ENCODE measurements around the gene ZCCHC12.
A peak's percentile ranks its signal among the peaks of the same experiment; 100 is the strongest.

Gene ZCCHC12

GRCh38 chrX:118867251-118867650 lies 43.6 kb downstream of the ZCCHC12 start:
- DNase-seq (ENCODE audit: low spot score): no peak
- H3K4me3 ChIP-seq: no peak overlapping the region
- TF ChIP-seq CTCF (IDR thresholded peaks at IDR 0.05): no peak

GRCh38 chrX:118872102-118872566 lies 48.5 kb downstream of the ZCCHC12 start:
- no peak for DNase-seq (ENCODE audit: low spot score)
- no peak for TF ChIP-seq CTCF (IDR thresholded peaks at IDR 0.05)
- Histone ChIP-seq H3K27ac (peak overlapping the region; percentile 67 to 69), H3K4me3 (no peak overlapping the region)

More at GRCh38 chrX:118867251-118867650, 43.6 kb downstream of the ZCCHC12 start:
- no peak overlapping the region for H3K27ac ChIP-seq

Data from coronary artery (tissue), 2 donors.